CD4-positive, alpha-beta T cell (primary cell): Measurements from ENCODE around the gene ECEL1. TPM values are rescaled to one million over a fixed set of nuclear protein-coding genes. Genes with fewer than 3 reads are reported as not detected.

Source experiments
- ATAC-seq: fragments of 200-7000 bp; cut with Tn5 transposase; one replicate; pipeline ENCODE4 v1.10.0; 2022; ENCODE audit warnings: mild to moderate bottlenecking; ENCODE audit not compliant: poor library complexity
- CTCF ChIA-PET: fragments of 350-600 bp; sonication (Branson Sonifier 250); formaldehyde crosslinking; loops from one replicate; lab custom pipeline; 2021; ENCODE audit warnings: antibody characterized with exemption, inconsistent platforms; lab: Charles Lee
- POLR2A ChIA-PET: fragments of 350-600 bp; sonication (Branson Sonifier 250); formaldehyde crosslinking; loops from one replicate; lab custom pipeline; 2021; ENCODE audit warnings: antibody characterized with exemption, inconsistent platforms; lab: Charles Lee
- DNase-seq, 14 experiments: peaks; one replicate each; pipeline ENCODE4 v3.0.0-alpha.2; 2013 to 2020; ENCODE audit warnings: mixed read lengths in 2 of 14
- H3K27ac ChIP-seq, 2 donors: one replicate each; pipeline versions ENCODE4 v1.5.1 to v1.7.0; 2013; ENCODE audit warnings: low read length in 2 of 2, low read depth in 1 of 2, mild to moderate bottlenecking in 1 of 2
- H3K27me3 ChIP-seq, 2 experiments: 1 replicate in 1 of 2; 2 replicates in 1 of 2; pipeline versions ENCODE4 v1.6.1 to v1.7.0; 2013; ENCODE audit warnings: low read length in 2 of 2, control low read depth in 1 of 2, mild to moderate bottlenecking in 1 of 2, moderate library complexity in 1 of 2; ENCODE audit not compliant: insufficient read depth in 2 of 2, control insufficient read depth in 1 of 2
- H3K36me3 ChIP-seq: one replicate; pipeline ENCODE4 v1.6.1; 2013; ENCODE audit warnings: low read length, control low read depth; ENCODE audit not compliant: insufficient read depth
- H3K4me1 ChIP-seq: one replicate; pipeline ENCODE4 v1.6.1; 2013; ENCODE audit warnings: low read length, control low read depth; ENCODE audit not compliant: insufficient read depth
- H3K4me3 ChIP-seq: one replicate; pipeline ENCODE4 v1.5.1; 2013; ENCODE audit warnings: mild to moderate bottlenecking, low read length, moderate library complexity
- H3K9me3 ChIP-seq, 2 experiments: 1 replicate in 1 of 2; 2 replicates in 1 of 2; pipeline versions ENCODE4 v1.6.1 to v1.7.0; 2013; ENCODE audit warnings: low read length in 2 of 2, mild to moderate bottlenecking in 2 of 2, control low read depth in 1 of 2, moderate library complexity in 1 of 2; ENCODE audit not compliant: control insufficient read depth in 1 of 2, insufficient read depth in 1 of 2
- H3K27ac Mint-ChIP-seq: one replicate; pipeline ENCODE4 v1.8.0; 2020; ENCODE audit warnings: mixed read lengths
- H3K27me3 Mint-ChIP-seq: one replicate; pipeline ENCODE4 v1.8.0; 2021; ENCODE audit warnings: mixed read lengths
- H3K36me3 Mint-ChIP-seq: one replicate; pipeline ENCODE4 v1.8.0; 2021; ENCODE audit warnings: low read depth, mixed read lengths
- H3K4me1 Mint-ChIP-seq: one replicate; pipeline ENCODE4 v1.8.0; 2021; ENCODE audit warnings: low read depth, mixed read lengths
- H3K4me3 Mint-ChIP-seq: one replicate; pipeline ENCODE4 v1.8.0; 2020; ENCODE audit warnings: mild to moderate bottlenecking, mixed read lengths
- H3K9me3 Mint-ChIP-seq: one replicate; pipeline ENCODE4 v1.8.0; 2020; ENCODE audit warnings: mixed read lengths
- CTCF ChIP-seq: fragments of 200-600 bp; IDR thresholded peaks from one replicate; pipeline ENCODE4 v1.8.0; 2022; ENCODE audit warnings: antibody characterized with exemption, mild to moderate bottlenecking
- intact Hi-C, 2 experiments: fragments of 100-400 bp; cut with DNase I in 1 of 2; cut with micrococcal nuclease in 1 of 2; formaldehyde crosslinking; loops; one replicate each; pipeline versions ENCODE4 v1.15.1 to v1.9.0; 2023 to 2025; cut with DNase I, micrococcal nuclease
- total RNA-seq, 174 experiments: library from RNA in 2 of 174; stranded (reverse) in 2 of 174; gene quantifications; one replicate each; pipeline ENCODE4 v1.2.3 and lab custom pipeline; 2021 to 2026

ECEL1 gene
- total RNA-seq, 2 experiments from 2014 or later, result not detected

GRCh38 chr2:232481322-232482140 is 6.1 kb downstream of the ECEL1 start:
- H3K9me3 Mint-ChIP-seq, result no peaks in the 10 kb centered on the region
- no peaks in the 10 kb centered on the region for H3K36me3 ChIP-seq
- H3K27me3 Mint-ChIP-seq, result peaks cover 22% of the 10 kb centered on the region
- ChIA-PET CTCF (no interaction called here), POLR2A (no interaction called here)
- H3K36me3 Mint-ChIP-seq, result no peaks in the 10 kb centered on the region
- no peak overlapping the region for H3K27ac ChIP-seq
- peak in 1 of 14 experiments; percentile 2 for DNase-seq
- H3K27me3 ChIP-seq, result peaks cover 13 to 19% of the 10 kb centered on the region in 2 experiments
- peaks cover 3% of the 10 kb centered on the region for H3K4me1 ChIP-seq
- peaks cover 12% of the 10 kb centered on the region for H3K4me1 Mint-ChIP-seq
- no peak overlapping the region for H3K4me3 Mint-ChIP-seq
- no peak for ATAC-seq
- no peak for TF ChIP-seq CTCF
- no peak overlapping the region for H3K4me3 ChIP-seq
- intact Hi-C loops, result no loop called here
- H3K27ac Mint-ChIP-seq, result no peak overlapping the region
- H3K9me3 ChIP-seq, result peaks cover 0 to 12% of the 10 kb centered on the region in 2 experiments

GRCh38 chr2:232480201-232481190 is 7.1 kb downstream of the ECEL1 start:
- intact Hi-C loops, result no loop called here
- no peak overlapping the region for H3K4me3 Mint-ChIP-seq
- ATAC-seq (no peak), DNase-seq (peak in 1 of 14 experiments; percentile 3)
- no peaks in the 10 kb centered on the region for H3K36me3 Mint-ChIP-seq
- Histone ChIP-seq H3K9me3 (peaks cover 0 to 10% of the 10 kb centered on the region in 2 experiments), H3K27ac (no peak overlapping the region), H3K27me3 (peaks cover 14 to 16% of the 10 kb centered on the region in 2 experiments), H3K4me3 (no peak overlapping the region), H3K4me1 (peaks cover 3% of the 10 kb centered on the region), H3K36me3 (no peaks in the 10 kb centered on the region)
- H3K9me3 Mint-ChIP-seq, result no peaks in the 10 kb centered on the region
- peaks cover 24% of the 10 kb centered on the region for H3K27me3 Mint-ChIP-seq
- no peak for TF ChIP-seq CTCF
- ChIA-PET CTCF (no interaction called here), POLR2A (no interaction called here)
- no peak overlapping the region for H3K27ac Mint-ChIP-seq
- peaks cover 12% of the 10 kb centered on the region for H3K4me1 Mint-ChIP-seq

GRCh38 chr2:232479341-232480200 is 8.1 kb downstream of the ECEL1 start:
- peaks cover 22% of the 10 kb centered on the region for H3K27me3 Mint-ChIP-seq
- no peaks in the 10 kb centered on the region for H3K9me3 Mint-ChIP-seq
- H3K4me1 ChIP-seq, result no peaks in the 10 kb centered on the region
- peak in 1 of 14 experiments; percentile 1 for DNase-seq
- ATAC-seq, result no peak
- POLR2A ChIA-PET, result no interaction called here
- no peak overlapping the region for H3K27ac ChIP-seq
- H3K27me3 ChIP-seq, result peaks cover 9 to 10% of the 10 kb centered on the region in 2 experiments
- CTCF ChIA-PET, result no interaction called here
- no peaks in the 10 kb centered on the region for H3K36me3 Mint-ChIP-seq
- H3K9me3 ChIP-seq, result peaks cover 0 to 4% of the 10 kb centered on the region in 2 experiments
- H3K4me1 Mint-ChIP-seq, result peaks cover 3% of the 10 kb centered on the region
- no peak for TF ChIP-seq CTCF
- no peak overlapping the region for H3K4me3 Mint-ChIP-seq
- intact Hi-C loops, result no loop called here
- no peak overlapping the region for H3K4me3 ChIP-seq
- H3K36me3 ChIP-seq, result no peaks in the 10 kb centered on the region
- H3K27ac Mint-ChIP-seq, result no peak overlapping the region
